ENCODE data around the gene FOXP1. TPM values are rescaled to one million over a fixed set of nuclear protein-coding genes. Genes with fewer than 3 reads are reported as not detected.

The FOXP1 gene
- total and polyA plus RNA-seq, 2 experiments from 2014 or later, result 76.8 to 99.8 TPM

DNA sequence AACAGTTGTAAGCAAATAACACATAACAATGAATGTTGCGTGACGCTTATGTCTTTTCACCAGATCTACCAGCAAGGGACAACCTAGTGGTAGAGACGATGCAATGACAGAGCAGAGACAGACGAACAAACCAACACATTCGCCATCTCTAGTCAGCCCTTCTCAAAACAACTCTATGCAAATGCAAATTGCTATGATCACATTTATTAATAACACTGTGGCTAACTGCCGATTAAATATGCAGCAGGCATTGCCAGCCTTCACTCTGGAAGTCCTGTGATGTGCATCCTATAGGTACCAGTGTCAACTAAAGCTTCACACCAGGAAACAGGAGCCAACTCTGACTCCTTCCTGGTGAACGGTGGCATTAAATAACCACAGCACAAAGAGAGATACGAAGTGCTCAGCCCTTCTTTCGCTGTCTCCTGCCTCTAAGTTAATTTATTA lies 94.2 kb downstream of the FOXP1 start:
- no peaks in the 10 kb centered on the region for H3K36me3 ChIP-seq (replicated peaks; ENCODE audit: insufficient read depth, low read depth)
- H2AFZ ChIP-seq, result no peak overlapping the region
- DNase-seq (ENCODE audit: low spot score), result no peak
- H3K27ac ChIP-seq, result no peak overlapping the region
- H3K4me1 ChIP-seq (ENCODE audit: insufficient read depth), result no peaks in the 10 kb centered on the region
- TF ChIP-seq, protein P1, sequence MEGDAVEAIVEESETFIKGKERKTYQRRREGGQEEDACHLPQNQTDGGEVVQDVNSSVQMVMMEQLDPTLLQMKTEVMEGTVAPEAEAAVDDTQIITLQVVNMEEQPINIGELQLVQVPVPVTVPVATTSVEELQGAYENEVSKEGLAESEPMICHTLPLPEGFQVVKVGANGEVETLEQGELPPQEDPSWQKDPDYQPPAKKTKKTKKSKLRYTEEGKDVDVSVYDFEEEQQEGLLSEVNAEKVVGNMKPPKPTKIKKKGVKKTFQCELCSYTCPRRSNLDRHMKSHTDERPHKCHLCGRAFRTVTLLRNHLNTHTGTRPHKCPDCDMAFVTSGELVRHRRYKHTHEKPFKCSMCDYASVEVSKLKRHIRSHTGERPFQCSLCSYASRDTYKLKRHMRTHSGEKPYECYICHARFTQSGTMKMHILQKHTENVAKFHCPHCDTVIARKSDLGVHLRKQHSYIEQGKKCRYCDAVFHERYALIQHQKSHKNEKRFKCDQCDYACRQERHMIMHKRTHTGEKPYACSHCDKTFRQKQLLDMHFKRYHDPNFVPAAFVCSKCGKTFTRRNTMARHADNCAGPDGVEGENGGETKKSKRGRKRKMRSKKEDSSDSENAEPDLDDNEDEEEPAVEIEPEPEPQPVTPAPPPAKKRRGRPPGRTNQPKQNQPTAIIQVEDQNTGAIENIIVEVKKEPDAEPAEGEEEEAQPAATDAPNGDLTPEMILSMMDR (IDR thresholded peaks at IDR 0.05; ENCODE audit: poor library complexity), result no peak
- TF ChIP-seq EZH2phosphoT487 (IDR thresholded peaks at IDR 0.05; ENCODE audit: low read depth, severe bottlenecking, unreplicated experiment) (no peak), EZH2 (IDR thresholded peaks at IDR 0.05; ENCODE audit: borderline replicate concordance) (no peak)
- peaks cover 21% of the 10 kb centered on the region for H3K79me2 ChIP-seq
- no peaks in the 10 kb centered on the region for H3K9me2 ChIP-seq (replicated peaks; ENCODE audit: insufficient read depth)
- H3K27me3 ChIP-seq, result no peaks in the 10 kb centered on the region
- H3K9me3 ChIP-seq (ENCODE audit: low read depth), result no peaks in the 10 kb centered on the region
- H3K4me2 ChIP-seq, result no peak overlapping the region
- no peak overlapping the region for H3K4me3 ChIP-seq
- H4K20me1 ChIP-seq (ENCODE audit: insufficient read depth, poor library complexity, severe bottlenecking), result no peaks in the 10 kb centered on the region
- 82% methylated on average over 9 of the region's 9 CpGs for WGBS (ENCODE audit: low lambda C conversion rate, missing lambda C conversion rate)

DNA sequence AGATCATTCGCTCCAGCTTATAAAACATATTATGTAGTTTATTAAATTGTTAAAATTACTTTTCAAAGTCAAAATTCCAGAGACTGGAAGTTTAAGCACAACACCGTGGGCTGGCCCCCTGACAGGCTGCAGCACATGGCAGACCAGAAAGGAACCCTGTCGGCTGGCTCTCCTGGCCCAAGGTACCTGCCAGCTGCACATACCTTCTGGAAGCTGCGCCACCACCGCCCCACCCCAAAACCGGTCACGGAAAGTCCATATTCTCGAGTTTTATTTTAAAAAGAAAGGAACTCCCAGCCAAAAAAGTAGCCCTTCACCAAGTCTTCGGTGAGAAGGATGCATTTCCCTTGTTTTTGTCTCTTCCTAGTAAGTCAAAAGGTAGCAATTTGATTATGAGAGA lies 94.6 kb downstream of the FOXP1 start:
- Histone ChIP-seq H3K9me2 (replicated peaks; ENCODE audit: insufficient read depth) (no peaks in the 10 kb centered on the region), H3K27ac (no peak overlapping the region), H3K79me2 (peaks cover 24% of the 10 kb centered on the region), H2AFZ (no peak overlapping the region), H3K4me1 (ENCODE audit: insufficient read depth) (no peaks in the 10 kb centered on the region), H3K4me2 (no peak overlapping the region), H3K4me3 (no peak overlapping the region), H3K36me3 (replicated peaks; ENCODE audit: insufficient read depth, low read depth) (no peaks in the 10 kb centered on the region), H3K27me3 (no peaks in the 10 kb centered on the region), H4K20me1 (ENCODE audit: insufficient read depth, poor library complexity, severe bottlenecking) (no peaks in the 10 kb centered on the region), H3K9me3 (ENCODE audit: low read depth) (no peaks in the 10 kb centered on the region)
- WGBS (ENCODE audit: low lambda C conversion rate, missing lambda C conversion rate), result 83% methylated on average over 9 of the region's 9 CpGs
- DNase-seq (ENCODE audit: low spot score), result no peak
- TF ChIP-seq, protein P1 (IDR thresholded peaks at IDR 0.05; ENCODE audit: poor library complexity), result no peak
- no peak for TF ChIP-seq EZH2 (IDR thresholded peaks at IDR 0.05; ENCODE audit: borderline replicate concordance)
- TF ChIP-seq EZH2phosphoT487 (IDR thresholded peaks at IDR 0.05; ENCODE audit: low read depth, severe bottlenecking, unreplicated experiment), result no peak

DNA sequence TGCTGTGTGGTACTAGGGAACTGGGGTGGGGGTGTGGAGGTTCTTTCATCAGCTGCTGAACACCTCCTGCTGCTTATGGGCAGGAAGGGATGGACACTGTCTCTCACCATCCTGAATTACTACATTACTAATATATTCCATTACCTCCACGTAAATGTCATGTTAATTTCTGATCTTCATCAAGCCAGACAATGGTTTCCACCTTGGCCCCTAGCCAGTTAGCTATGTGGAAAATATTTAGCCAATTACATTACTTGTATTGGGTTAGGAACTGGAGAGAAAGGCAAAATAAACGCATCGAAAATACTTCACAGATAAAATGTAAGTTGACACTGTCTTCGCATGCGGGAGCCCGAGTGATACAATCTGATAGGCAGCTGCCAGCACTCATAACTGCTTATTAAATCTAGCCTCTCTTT lies 95.1 kb downstream of the FOXP1 start:
- no peak overlapping the region for H3K4me2 ChIP-seq
- TF ChIP-seq EZH2phosphoT487 (IDR thresholded peaks at IDR 0.05; ENCODE audit: low read depth, severe bottlenecking, unreplicated experiment) (no peak), EZH2 (IDR thresholded peaks at IDR 0.05; ENCODE audit: borderline replicate concordance) (no peak)
- TF ChIP-seq, protein P1 (IDR thresholded peaks at IDR 0.05; ENCODE audit: poor library complexity), result no peak
- no peak overlapping the region for H3K4me3 ChIP-seq
- H3K27me3 ChIP-seq, result no peaks in the 10 kb centered on the region
- H3K9me2 ChIP-seq (replicated peaks; ENCODE audit: insufficient read depth), result no peaks in the 10 kb centered on the region
- H3K9me3 ChIP-seq (ENCODE audit: low read depth), result no peaks in the 10 kb centered on the region
- DNase-seq (ENCODE audit: low spot score), result no peak
- H3K79me2 ChIP-seq, result peaks cover 28% of the 10 kb centered on the region
- no peak overlapping the region for H2AFZ ChIP-seq
- H3K36me3 ChIP-seq (replicated peaks; ENCODE audit: insufficient read depth, low read depth), result no peaks in the 10 kb centered on the region
- WGBS (ENCODE audit: low lambda C conversion rate, missing lambda C conversion rate), result 72% methylated on average over 6 of the region's 6 CpGs
- H3K4me1 ChIP-seq (ENCODE audit: insufficient read depth), result no peaks in the 10 kb centered on the region
- H3K27ac ChIP-seq, result no peak overlapping the region
- no peaks in the 10 kb centered on the region for H4K20me1 ChIP-seq (ENCODE audit: insufficient read depth, poor library complexity, severe bottlenecking)

- H3K36me3 ChIP-seq (replicated peaks; ENCODE audit: insufficient read depth, low read depth), result no peaks in the 10 kb centered on the region
- H4K20me1 ChIP-seq (ENCODE audit: insufficient read depth, poor library complexity, severe bottlenecking), result no peaks in the 10 kb centered on the region
- no peak overlapping the region for H3K4me3 ChIP-seq
- peaks cover 36% of the 10 kb centered on the region for H3K79me2 ChIP-seq
- no peaks in the 10 kb centered on the region for H3K9me2 ChIP-seq (replicated peaks; ENCODE audit: insufficient read depth)
- no peak for DNase-seq (ENCODE audit: low spot score)
- no peaks in the 10 kb centered on the region for H3K27me3 ChIP-seq
- no peak overlapping the region for H2AFZ ChIP-seq
- TF ChIP-seq, protein P1 (IDR thresholded peaks at IDR 0.05; ENCODE audit: poor library complexity), result no peak
- TF ChIP-seq EZH2 (IDR thresholded peaks at IDR 0.05; ENCODE audit: borderline replicate concordance), result no peak
- no peak for TF ChIP-seq EZH2phosphoT487 (IDR thresholded peaks at IDR 0.05; ENCODE audit: low read depth, severe bottlenecking, unreplicated experiment)
- no peak overlapping the region for H3K4me2 ChIP-seq
- no peak overlapping the region for H3K27ac ChIP-seq
- WGBS (ENCODE audit: low lambda C conversion rate, missing lambda C conversion rate), result 72% methylated on average over 5 of the region's 5 CpGs
- no peaks in the 10 kb centered on the region for H3K4me1 ChIP-seq (ENCODE audit: insufficient read depth)
- H3K9me3 ChIP-seq (ENCODE audit: low read depth), result no peaks in the 10 kb centered on the region
Observed at GRCh38 chr3:71487418-71487817, 96.1 kb downstream of the FOXP1 start.
